Uterus (tissue), 2 donors: ENCODE measurements around the gene RNF225.
"Not testable (repeated sequence)": the region's sequence is repeated elsewhere in the genome, so short reads cannot be mapped to it uniquely, and the experiment has no call there.

Source experiments
- CTCF ChIP-seq, 4 experiments: fragments of 200-600 bp in 2 of 4; fragments of 450-650 bp in 2 of 4; sonication (generic) in 2 of 4; IDR thresholded peaks; one replicate each; pipeline ENCODE4 v1.5.1; 2016 to 2019; ENCODE audit warnings: antibody characterized with exemption in 4 of 4, mild to moderate bottlenecking in 2 of 4, moderate library complexity in 1 of 4
- POLR2A ChIP-seq, 2 donors: fragments of 450-650 bp; IDR thresholded peaks; one replicate each; pipeline ENCODE4 v1.6.1; 2016; ENCODE audit warnings: antibody characterized with exemption in 2 of 2, mild to moderate bottlenecking in 1 of 2, moderate library complexity in 1 of 2

- TF ChIP-seq POLR2A, CTCF (IDR thresholded peaks at IDR 0.05): not testable (repeated sequence)
Measured at GRCh38 chr19:58442986-58443385, 47.5 kb downstream of the RNF225 start.
